GM12891 (cell line): Measurements from ENCODE around the gene CALML3.

Experiments
- PAX5 ChIP-seq: IDR thresholded peaks from 2 replicates; pipeline ENCODE4 v1.6.1; 2011; ENCODE audit warnings: low read length, moderate library complexity, mild to moderate bottlenecking; ENCODE audit not compliant: insufficient read depth, severe bottlenecking
- POLR2A ChIP-seq: IDR thresholded peaks from 2 replicates; pipeline ENCODE4 v1.6.1; 2011; ENCODE audit warnings: low read depth, low read length, control low read depth
- POLR2AphosphoS5 ChIP-seq: IDR thresholded peaks from 2 replicates; pipeline ENCODE4 v1.6.1; 2011; ENCODE audit warnings: low read depth, low read length, control low read depth
- SPI1 ChIP-seq: IDR thresholded peaks from 2 replicates; pipeline ENCODE4 v1.6.1; 2011; ENCODE audit warnings: low read depth, low read length, control low read depth

GRCh38 chr10:5517546-5517945 is 7.2 kb upstream of the CALML3 start:
- TF ChIP-seq POLR2AphosphoS5 (no peak), POLR2A (no peak), SPI1 (no peak), PAX5 (no peak)
